HepG2 (cell line): ENCODE data around the gene WNT7B. TPM values are rescaled to one million over a fixed set of nuclear protein-coding genes. Genes with fewer than 3 reads are reported as not detected.
A peak's percentile ranks its signal among the peaks of the same experiment; 100 is the strongest.

Source experiments
- ATAC-seq: fragments of 200-7000 bp; cut with Tn5 transposase; 3 replicates; pipeline ENCODE4 v1.9.1; 2020; ENCODE audit warnings: mild to moderate bottlenecking, moderate library complexity
- BruUV-seq: library from RNA; stranded (reverse); fragments of 400-500 nt; replicated peaks from 2 replicates; lab custom pipeline; 2021; lab: Mats Ljungman, UMichigan
- CTCF ChIA-PET: fragments of 300-600 bp; formaldehyde crosslinking; extraction: SDS; loops from one replicate; lab custom pipeline; 2021; ENCODE audit warnings: low total read pairs, inconsistent platforms, low intra/inter-chr PET ratio; lab: Yijun Ruan, JAX
- POLR2A ChIA-PET: fragments of 350-600 bp; sonication (Branson Sonifier 250); formaldehyde crosslinking; loops from one replicate; lab custom pipeline; 2020; ENCODE audit warnings: antibody characterized with exemption, inconsistent platforms; lab: Yijun Ruan, JAX
- DNase-seq: peaks from one replicate; pipeline ENCODE4 v3.0.0-alpha.2; 2015; ENCODE audit warnings: low spot score
- FAIRE-seq: peaks from 3 replicates; lab custom pipeline; 2011; peaks lifted over from hg19 to GRCh38; lab: Jason Lieb, UNC
- H2AFZ ChIP-seq: one replicate; pipeline ENCODE4 v1.6.1; 2011; ENCODE audit warnings: low read length, inconsistent platforms
- H3K27ac ChIP-seq: fragments of 300-600 bp; 3 replicates; pipeline ENCODE4 v1.8.0; 2011; ENCODE audit warnings: mixed run types, mild to moderate bottlenecking, mixed read lengths, low read length, inconsistent platforms; ENCODE audit not compliant: insufficient read depth; ENCODE audit errors: extremely low read length
- H3K27me3 ChIP-seq, 2 experiments: fragments of 200-600 bp in 1 of 2; 2 replicates in 1 of 2; 3 replicates in 1 of 2; pipeline versions ENCODE4 v1.6.0 to v1.8.0; 2011; ENCODE audit warnings: low read length in 2 of 2, mild to moderate bottlenecking in 2 of 2, moderate library complexity in 2 of 2, inconsistent platforms in 1 of 2; ENCODE audit not compliant: insufficient read depth in 2 of 2, control insufficient read depth in 1 of 2
- H3K36me3 ChIP-seq, 2 experiments: fragments of 200-600 bp in 1 of 2; replicated peaks in 1 of 2; 2 replicates in 1 of 2; 3 replicates in 1 of 2; pipeline versions ENCODE4 v1.5.1 to v1.8.0; 2011; ENCODE audit warnings: low read length in 2 of 2, inconsistent platforms in 1 of 2; ENCODE audit not compliant: insufficient read depth in 2 of 2, control insufficient read depth in 1 of 2
- H3K4me1 ChIP-seq: 2 replicates; pipeline ENCODE4 v1.5.1; 2012; ENCODE audit warnings: low read length, inconsistent platforms; ENCODE audit not compliant: insufficient read depth
- H3K4me2 ChIP-seq: 2 replicates; pipeline ENCODE4 v1.6.0; 2011; ENCODE audit warnings: low read depth, low read length, inconsistent platforms
- H3K4me3 ChIP-seq, 3 experiments: fragments of 200-600 bp in 1 of 3; sonication (generic), shearing (Covaris generic) in 1 of 3; replicated peaks in 1 of 3; 2 replicates each; pipeline ENCODE4 v1.5.1; 2011 to 2016; ENCODE audit warnings: low read length in 3 of 3, inconsistent platforms in 2 of 3, low read depth in 2 of 3, mild to moderate bottlenecking in 2 of 3, control low read depth in 1 of 3, mixed read lengths in 1 of 3; ENCODE audit not compliant: insufficient read depth in 1 of 3
- H3K79me2 ChIP-seq: one replicate; pipeline ENCODE4 v1.6.1; 2011; ENCODE audit warnings: low read length, inconsistent platforms; ENCODE audit not compliant: insufficient read depth
- H3K9ac ChIP-seq: 2 replicates; pipeline ENCODE4 v1.6.0; 2011; ENCODE audit warnings: mild to moderate bottlenecking, low read depth, low read length, inconsistent platforms; ENCODE audit not compliant: insufficient read depth
- H3K9me3 ChIP-seq: 2 replicates; pipeline ENCODE4 v1.5.1; 2012; ENCODE audit warnings: mild to moderate bottlenecking, low read length
- H4K20me1 ChIP-seq: 2 replicates; pipeline ENCODE4 v1.6.0; 2011; ENCODE audit warnings: inconsistent platforms, mild to moderate bottlenecking, low read length, moderate library complexity; ENCODE audit not compliant: insufficient read depth
- CHD2 ChIP-seq: IDR thresholded peaks from 2 replicates; pipeline ENCODE4 v1.6.1; 2011; ENCODE audit warnings: low read depth, low read length, improper control_type of control experiment
- GPN1 ChIP-seq: sonication (generic); formaldehyde crosslinking; IDR thresholded peaks from 2 replicates; pipeline ENCODE4 v1.5.1; 2020; ENCODE audit warnings: missing genetic modification reagents, borderline replicate concordance
- HMG20B ChIP-seq: conservative IDR thresholded peaks from 2 replicates; pipeline ENCODE4 v1.6.1; 2016; ENCODE audit warnings: missing genetic modification reagents, missing compliant biosample characterization
- NR3C1 ChIP-seq: sonication (generic); formaldehyde crosslinking; IDR thresholded peaks from 2 replicates; pipeline ENCODE4 v1.4.0; 2020; ENCODE audit warnings: missing genetic modification reagents
- PAX8 ChIP-seq: sonication (generic); formaldehyde crosslinking; IDR thresholded peaks from 2 replicates; pipeline ENCODE4 v1.8.0; 2022; ENCODE audit warnings: mild to moderate bottlenecking, missing genetic modification reagents, borderline replicate concordance
- TCF7 ChIP-seq: sonication (generic); IDR thresholded peaks from 2 replicates; pipeline ENCODE4 v1.6.1; 2016; ENCODE audit warnings: antibody characterized with exemption, low read depth
- TRAFD1 ChIP-seq: sonication (generic); formaldehyde crosslinking; IDR thresholded peaks from 2 replicates; pipeline ENCODE4 v1.5.1; 2020; ENCODE audit warnings: missing genetic modification reagents, mild to moderate bottlenecking, borderline replicate concordance
- ZFP37 ChIP-seq: sonication (generic); formaldehyde crosslinking; IDR thresholded peaks from 2 replicates; pipeline ENCODE4 v1.4.0; 2020; ENCODE audit warnings: missing genetic modification reagents, borderline replicate concordance
- ZMYM3 ChIP-seq: sonication (generic); formaldehyde crosslinking; IDR thresholded peaks from 2 replicates; pipeline ENCODE4 v1.5.1; 2020; ENCODE audit warnings: mild to moderate bottlenecking, missing genetic modification reagents
- ZNF7 ChIP-seq: IDR thresholded peaks from 2 replicates; pipeline ENCODE4 v1.6.1; 2016; ENCODE audit warnings: missing biosample characterization, missing genetic modification reagents
- ZNF770 ChIP-seq: sonication (generic); formaldehyde crosslinking; IDR thresholded peaks from 2 replicates; pipeline ENCODE4 v1.5.0; 2020; ENCODE audit warnings: mild to moderate bottlenecking, missing genetic modification reagents
- WGBS: methylation state at CpG from one replicate; pipeline ENCODE4 v1.1.6; 2017; ENCODE audit warnings: low lambda C conversion rate; 5-methylcytosine and 5-hydroxymethylcytosine counted together
- in situ Hi-C: cut with HindIII; loops from 2 replicates; pipeline ENCODE4 v1.10.0; 2017; ENCODE audit warnings: low pct_unique_long_range_greater_than_20kb; ENCODE audit not compliant: extremely low pct_ligation_motif_present
- intact Hi-C: fragments of 100-400 bp; cut with micrococcal nuclease; formaldehyde crosslinking; loops from one replicate; pipeline ENCODE4 v1.10.0; 2022; ENCODE audit not compliant: unreplicated experiment
- polyA plus RNA-seq, 8 experiments: library from polyadenylated mRNA; depleted of rRNA in 3 of 8; stranded (reverse) in 7 of 8; unstranded in 1 of 8; fragments of >200 nt; fragmentation: Illumina TruSeq in 4 of 8; extraction: Trizol in 4 of 8; gene quantifications; 2 replicates each; pipeline versions ENCODE4 v1.2.1 to v1.2.3, GENCODE V29; 2011 to 2016; ENCODE audit warnings: low read depth in 4 of 8, missing spikeins in 1 of 8, mixed read lengths in 1 of 8; ENCODE audit not compliant: insufficient read depth in 1 of 8
- total RNA-seq, 5 experiments: library from RNA; depleted of rRNA; stranded (reverse); fragments of >200 nt; fragmentation: Illumina TruSeq; extraction: Trizol; gene quantifications; 2 replicates each; pipeline ENCODE4 v1.2.3, GENCODE V29; 2016; ENCODE audit warnings: low read depth in 1 of 5

The WNT7B gene
- total and polyA plus RNA-seq, 2 of the 13 experiments (the other 11 are each of a cell fraction or from before 2014, with no cell fraction given), result 0.09 TPM; not detected in 1

DNA sequence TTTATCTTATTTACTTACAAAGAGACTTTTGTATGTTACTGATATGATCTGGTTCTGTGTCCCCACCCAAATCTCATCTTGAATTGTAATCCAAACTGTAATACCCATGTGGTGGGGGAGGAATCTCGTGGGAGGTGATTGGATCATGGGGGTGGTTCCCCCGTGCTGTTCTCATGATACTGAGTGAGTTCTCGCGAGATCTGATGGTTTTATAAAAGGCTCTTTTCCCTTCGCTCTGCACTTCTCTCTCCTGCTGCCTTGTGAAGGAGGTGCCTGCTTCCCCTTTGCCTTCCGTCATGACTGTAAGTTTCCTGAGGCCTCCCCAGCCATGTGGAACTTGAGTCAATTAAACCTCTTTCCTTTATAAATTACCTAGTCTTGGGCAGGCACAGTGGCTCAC lies 42.4 kb upstream of the WNT7B start:
- Histone ChIP-seq H3K4me1 (peaks cover 21% of the 10 kb centered on the region), H4K20me1 (no peaks in the 10 kb centered on the region), H3K9ac (no peak overlapping the region), H3K9me3 (no peaks in the 10 kb centered on the region), H3K4me2 (no peak overlapping the region), H3K27me3 (peaks cover 0 to 25% of the 10 kb centered on the region in 2 experiments; a peak in 3 of 5 replicates), H3K4me3 (no peak overlapping the region), H3K27ac (no peak overlapping the region), H3K36me3 (no peaks in the 10 kb centered on the region)
- 50% methylated on average over 6 of the region's 6 CpGs for WGBS
- CTCF ChIA-PET, result no interaction called here
- in situ Hi-C loops, result loop anchor here (10.0 kb wide), 1 partner anchor 295 kb away; no protein-coding TSS in a partner anchor
- no peak for DNase-seq
- no peak for ATAC-seq
- TF ChIP-seq TRAFD1 (CRISPR knock-in tag), result no peak
- peak; percentile 81 for TF ChIP-seq CHD2
- no peak for TF ChIP-seq TCF7
- TF ChIP-seq, all 625 proteins: peak for 1
- POLR2A ChIA-PET, result no interaction called here
- no TSS peak for BruUV-seq
- no peak for FAIRE-seq
- Histone ChIP-seq H3K79me2 (no peaks in the 10 kb centered on the region), H2AFZ (no peak overlapping the region)
- intact Hi-C loops, result no loop called here

GRCh38 chr22:46018859-46019258 lies 41.9 kb upstream of the WNT7B start:
- peaks cover 0 to 22% of the 10 kb centered on the region in 2 experiments; a peak in 3 of 5 replicates for H3K27me3 ChIP-seq
- ATAC-seq, result no peak
- H3K4me3 ChIP-seq, result no peak overlapping the region
- no peak overlapping the region for H3K27ac ChIP-seq
- POLR2A ChIA-PET, result no interaction called here
- TF ChIP-seq GPN1 (CRISPR knock-in tag), result no peak
- no peak for TF ChIP-seq PAX8 (CRISPR knock-in tag)
- no peak for TF ChIP-seq NR3C1 (CRISPR knock-in tag)
- no peak for TF ChIP-seq ZMYM3
- TF ChIP-seq ZFP37 (CRISPR knock-in tag), result no peak
- no peak for TF ChIP-seq HMG20B (CRISPR knock-in tag)
- no peak for TF ChIP-seq ZNF770 (CRISPR knock-in tag)
- no peak for TF ChIP-seq ZNF7 (CRISPR knock-in tag)
- TF ChIP-seq, all 625 proteins: peak for 0
- H3K9me3 ChIP-seq, result no peaks in the 10 kb centered on the region
- DNase-seq, result no peak
- no peak overlapping the region for H3K9ac ChIP-seq
- peaks cover 21% of the 10 kb centered on the region for H3K4me1 ChIP-seq
- CTCF ChIA-PET, result no interaction called here
- no peaks in the 10 kb centered on the region for H3K79me2 ChIP-seq
- no TSS peak for BruUV-seq
- no peak overlapping the region for H2AFZ ChIP-seq
- intact Hi-C loops (no loop called here), in situ Hi-C loops (loop anchor here (10.0 kb wide), 1 partner anchor 296 kb away; no protein-coding TSS in a partner anchor)
- no peaks in the 10 kb centered on the region for H4K20me1 ChIP-seq
- no peak overlapping the region for H3K4me2 ChIP-seq
- H3K36me3 ChIP-seq, result no peaks in the 10 kb centered on the region
- FAIRE-seq, result no peak
